ENCODE measurements around the gene DNM2.

The DNM2 gene

DNA sequence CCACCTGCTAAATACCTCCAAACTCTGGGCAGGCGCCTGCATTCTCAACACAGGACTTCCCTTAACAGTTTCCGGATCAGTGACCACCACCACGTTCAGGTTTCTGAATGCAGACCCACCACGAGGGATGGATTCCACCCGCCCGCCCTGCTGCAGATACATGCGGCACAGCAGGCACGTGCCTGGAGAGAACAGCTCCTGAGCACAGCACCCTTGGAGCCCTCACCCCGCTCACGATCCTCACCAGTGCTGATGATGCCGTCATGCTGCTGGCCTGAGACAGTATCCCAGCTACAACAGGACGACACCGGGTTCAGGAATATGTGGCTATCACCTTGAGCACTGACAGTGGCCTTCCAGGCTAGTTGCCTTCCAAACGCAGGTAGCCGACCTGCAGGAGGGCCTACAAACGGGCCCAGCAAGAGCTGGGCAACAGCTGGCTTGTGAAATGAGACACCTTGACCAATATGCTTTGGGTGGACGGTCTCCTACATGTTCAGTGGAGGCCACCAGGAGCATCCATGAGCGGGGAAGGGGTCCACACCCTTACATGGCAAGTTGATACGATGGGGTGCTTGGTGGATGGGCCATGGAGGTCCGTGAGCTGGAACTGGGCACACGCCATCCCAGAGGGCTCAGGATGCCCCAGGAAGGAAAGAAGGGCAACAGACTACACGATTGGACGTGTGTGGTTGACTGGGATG, 26.5 kb upstream of the DNM2 start:
- no peak for DNase-seq

DNA sequence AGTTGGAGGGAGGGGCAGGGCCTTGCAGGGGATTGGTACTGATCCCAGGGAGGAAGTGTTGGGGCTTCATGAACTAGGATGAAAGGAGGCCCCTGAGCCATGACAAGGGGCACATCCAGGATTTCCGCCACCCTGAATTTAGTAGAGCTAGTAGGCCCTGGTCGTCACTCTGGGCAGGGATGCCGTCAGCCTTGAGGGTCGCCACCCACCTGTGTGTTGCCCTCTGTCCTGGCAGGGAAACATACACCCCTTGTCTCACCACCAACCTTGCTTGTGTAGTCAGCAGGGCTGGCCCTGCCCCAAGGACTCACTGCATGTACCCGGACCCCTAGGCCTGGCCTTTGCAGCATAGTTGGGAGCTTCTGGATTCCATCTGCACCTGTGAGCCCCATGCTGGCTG, 26.0 kb upstream of the DNM2 start:
- DNase-seq: no peak

DNA sequence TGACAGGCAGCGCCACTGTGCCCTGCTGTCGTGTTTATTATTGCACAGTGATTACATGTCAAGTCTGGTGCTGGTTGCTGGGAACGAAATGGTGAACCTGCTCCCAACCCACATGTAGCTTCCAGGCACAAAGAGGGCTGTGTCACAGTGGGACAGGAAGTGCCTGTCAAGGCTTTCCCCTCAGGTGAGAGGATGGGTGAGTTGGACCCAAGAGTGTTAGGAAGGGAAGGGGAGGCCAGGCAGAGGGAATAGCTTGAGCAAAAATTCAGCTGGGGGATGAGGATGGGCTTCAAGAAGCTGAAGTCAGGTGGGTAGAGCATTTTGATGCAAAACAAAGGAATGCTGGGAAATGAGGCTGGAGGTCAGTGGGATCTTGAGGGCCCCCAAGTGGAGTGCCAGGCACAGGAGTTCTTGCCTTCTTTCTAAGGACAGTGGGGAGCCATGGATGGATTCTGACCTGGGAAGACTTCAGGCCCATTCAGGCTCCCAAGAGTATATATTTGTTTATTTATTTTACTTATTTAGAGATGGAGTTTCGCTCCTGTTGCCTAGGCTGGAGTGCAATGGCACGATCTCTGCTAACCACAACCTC, 25.1 kb upstream of the DNM2 start:
- DNase-seq: no peak

DNA sequence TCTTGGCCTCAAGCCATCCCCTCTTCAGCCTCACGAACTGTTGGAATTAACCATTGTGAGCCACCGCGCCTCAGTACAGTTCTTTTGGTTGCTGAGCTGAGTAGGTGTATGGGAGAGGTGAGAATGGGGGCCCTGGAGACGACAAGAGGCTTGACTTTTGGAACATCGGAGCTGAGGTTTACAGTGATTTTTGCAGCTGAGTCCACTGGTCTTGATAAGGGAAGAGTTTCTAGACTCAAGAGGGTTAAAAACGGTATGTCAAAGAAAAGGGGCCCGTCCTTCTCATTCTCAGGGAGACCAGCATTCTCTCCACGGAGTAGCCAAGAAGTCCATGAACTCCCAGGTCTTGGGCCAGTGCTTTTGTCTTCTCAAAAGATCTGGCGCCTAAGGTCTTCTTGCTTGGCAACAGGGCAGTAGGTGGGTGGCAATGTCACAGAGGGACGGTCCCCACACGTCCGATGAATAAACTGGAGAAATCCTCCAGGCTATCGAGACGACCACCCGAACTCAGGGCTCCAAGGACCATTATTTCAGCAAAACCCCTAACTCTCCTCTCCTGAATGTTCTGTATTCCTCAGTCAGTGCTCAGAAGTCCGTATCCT, 23.1 kb upstream of the DNM2 start:
- no peak for DNase-seq

DNA sequence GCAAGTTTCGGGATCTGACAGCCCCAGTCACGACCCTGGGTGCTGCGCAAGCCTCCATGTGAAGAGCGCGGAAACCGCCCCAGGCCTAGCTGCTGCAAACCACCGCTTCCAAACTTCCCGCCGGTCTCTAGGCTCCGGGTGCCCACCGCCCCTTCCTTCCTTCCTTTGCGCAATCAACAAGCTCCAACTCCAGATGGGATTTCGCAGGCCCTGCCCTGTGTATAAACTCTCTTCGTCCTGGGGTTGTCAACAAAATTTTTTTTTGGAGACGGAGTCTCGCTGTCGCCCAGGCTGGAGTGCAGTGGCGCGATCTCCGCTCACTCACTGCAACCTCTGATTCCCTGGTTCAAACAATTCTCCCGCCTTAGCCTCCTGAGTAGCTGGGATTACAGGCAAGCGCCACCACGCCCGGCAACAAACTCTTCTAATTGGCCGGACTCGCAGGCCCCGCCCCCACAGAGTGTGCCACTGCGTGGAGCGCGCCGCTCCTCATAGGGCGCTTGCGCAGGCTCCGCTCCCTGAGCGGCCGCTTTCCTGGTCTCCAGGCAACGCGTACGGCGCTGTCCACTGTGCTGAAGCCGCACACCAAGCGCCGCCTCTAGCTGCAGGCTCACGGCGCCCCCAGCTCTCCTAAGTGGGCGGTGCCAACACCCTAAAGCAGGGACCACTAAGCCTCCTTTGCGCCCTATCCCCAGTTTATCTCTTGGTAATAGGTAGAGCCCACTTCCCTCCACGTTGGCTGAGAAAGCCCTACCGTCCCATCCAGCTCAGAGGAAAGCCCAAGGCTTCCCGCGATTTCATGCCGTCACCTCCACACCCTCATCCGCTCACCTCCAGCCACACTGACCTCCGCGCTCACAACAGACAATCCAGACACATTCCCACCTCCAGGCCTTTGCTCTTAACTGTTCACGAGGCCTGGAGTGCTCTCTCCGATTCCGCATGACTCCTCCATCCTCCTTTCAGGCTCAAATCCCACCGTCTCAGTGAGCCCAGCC, 22.2 kb upstream of the DNM2 start:
- DNase-seq: peak; percentile 69 to 75

DNA sequence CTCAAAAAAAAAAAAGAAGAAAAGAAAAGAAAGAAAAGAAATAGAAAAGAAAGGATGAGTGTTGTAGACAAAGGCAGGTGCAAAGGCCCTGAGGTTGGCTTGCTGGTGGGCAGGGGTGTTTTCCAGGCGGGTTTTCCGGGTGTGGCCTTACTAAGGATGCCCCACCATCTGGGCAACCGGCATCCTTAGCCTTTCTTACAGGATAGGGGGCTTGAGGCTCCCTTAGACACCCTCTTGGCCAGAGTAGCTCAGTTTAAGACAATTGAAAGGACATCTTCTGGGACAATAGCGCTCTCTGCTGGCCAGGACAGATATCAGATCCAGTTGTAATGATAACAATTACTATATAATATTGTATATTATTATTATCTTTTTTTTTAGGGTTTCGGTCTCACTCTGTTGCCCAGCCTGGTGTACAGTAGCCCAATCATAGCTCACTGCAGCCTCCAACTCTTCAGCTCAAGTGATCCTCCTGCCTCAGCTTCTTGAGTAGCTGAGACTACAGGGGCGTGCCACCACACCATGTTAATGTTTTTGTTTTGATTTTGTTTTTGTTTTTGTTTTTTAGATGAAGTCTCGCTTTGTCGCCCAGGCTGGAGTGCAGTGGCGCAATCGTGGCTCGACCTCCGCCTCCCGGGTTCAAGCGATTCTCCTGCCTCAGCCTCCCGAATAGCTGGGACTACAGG, 18.1 kb upstream of the DNM2 start:
- DNase-seq: no peak

DNA sequence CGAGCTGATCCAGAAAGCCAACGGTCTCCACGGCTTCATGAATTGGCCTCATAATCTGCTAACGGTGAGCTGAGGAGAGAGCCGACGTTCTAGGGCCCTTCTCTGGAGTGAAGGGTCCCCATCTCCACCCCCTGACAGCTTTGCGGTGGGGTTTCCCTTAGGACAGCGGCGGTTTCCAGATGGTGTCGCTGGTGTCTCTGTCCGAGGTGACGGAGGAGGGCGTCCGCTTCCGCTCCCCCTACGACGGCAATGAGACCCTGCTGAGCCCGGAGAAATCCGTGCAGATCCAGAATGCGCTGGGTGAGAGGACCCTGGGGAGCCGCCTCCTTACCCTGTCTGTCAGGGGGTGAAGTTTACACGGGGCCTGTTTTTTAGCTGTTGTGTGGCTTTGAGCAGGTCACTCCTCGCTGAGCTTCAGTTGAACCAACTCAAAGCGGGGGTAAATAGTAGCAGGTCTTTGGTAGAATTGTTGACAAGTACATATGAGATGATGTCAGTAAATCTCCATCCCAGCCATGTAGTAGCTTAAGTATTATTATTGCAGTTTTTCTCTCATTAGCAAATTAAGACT, 15.8 kb upstream of the DNM2 start:
- DNase-seq: no peak

DNA sequence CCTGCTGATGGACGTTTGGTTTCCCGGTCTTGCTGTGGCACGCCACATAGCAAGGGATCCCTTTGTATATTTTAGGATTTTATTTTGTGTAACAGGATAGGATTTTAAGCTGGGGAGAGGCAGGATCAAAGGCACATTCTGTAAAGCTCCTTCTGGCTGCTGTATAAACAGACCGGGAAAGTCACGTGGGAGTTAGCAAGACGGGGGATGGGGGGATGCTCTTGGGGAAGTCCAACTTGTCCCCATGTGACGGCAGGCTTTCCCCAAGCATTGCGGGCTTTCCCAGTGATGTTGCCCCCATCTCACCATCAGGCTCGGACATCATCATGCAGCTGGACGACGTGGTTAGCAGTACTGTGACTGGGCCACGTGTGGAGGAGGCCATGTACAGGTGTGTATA, 10.9 kb upstream of the DNM2 start:
- no peak for DNase-seq

DNA sequence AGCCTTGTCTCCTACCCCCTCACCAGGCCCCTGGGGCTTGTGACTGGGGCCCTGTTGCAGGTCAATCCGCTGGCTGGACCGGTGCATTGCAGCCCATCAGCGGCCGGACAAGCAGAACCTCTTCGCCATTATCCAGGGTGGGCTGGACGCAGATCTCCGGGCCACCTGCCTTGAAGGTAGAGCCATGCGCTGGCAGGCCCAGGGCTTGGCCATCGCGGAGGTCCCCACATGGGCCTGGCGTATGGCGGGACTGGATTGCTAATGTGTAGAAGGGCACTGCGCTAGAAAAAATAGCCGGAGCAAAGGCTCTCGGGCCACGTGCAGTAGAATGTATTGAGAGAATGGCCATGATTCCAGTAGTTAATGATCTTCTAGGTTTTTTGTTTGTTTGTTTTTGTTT, 10.4 kb upstream of the DNM2 start:
- DNase-seq: no peak

DNA sequence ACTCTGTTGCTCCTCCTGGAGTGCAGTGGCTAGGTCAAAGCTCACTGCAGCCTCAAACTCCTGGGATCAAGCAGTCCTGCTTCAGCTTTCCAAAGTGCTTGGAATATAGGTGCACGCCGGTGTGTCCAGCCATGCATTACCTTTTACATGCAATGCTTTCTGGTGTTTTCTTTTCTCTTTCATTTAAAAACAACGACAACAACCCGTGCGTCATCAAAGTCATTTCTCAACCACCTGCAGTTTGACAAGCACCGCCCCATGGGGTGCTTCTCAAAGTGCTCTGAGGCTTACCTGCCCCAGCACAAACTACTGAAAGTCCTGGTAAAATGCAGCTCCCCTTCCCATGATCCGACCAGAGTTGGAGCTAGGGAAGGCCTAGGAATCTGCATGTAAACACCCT, 9.6 kb upstream of the DNM2 start:
- no peak for DNase-seq

DNA sequence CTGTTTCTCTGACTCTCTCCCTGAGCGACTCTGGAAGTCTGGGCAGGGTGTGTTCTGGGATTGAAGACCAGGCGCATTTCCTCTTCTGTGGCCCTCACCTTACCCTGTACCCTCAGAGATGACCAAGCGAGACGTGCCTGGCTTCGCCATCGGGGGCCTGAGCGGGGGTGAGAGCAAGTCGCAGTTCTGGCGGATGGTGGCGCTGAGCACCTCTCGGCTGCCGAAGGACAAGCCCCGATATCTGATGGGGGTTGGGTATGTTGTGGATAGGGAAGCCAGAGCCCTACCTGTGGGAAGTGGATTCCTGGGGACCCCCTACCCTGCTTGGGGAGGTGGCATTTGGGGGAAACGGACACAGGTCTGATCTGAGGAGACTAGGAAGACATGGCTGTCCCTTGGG, 5.8 kb upstream of the DNM2 start:
- DNase-seq: no peak

DNA sequence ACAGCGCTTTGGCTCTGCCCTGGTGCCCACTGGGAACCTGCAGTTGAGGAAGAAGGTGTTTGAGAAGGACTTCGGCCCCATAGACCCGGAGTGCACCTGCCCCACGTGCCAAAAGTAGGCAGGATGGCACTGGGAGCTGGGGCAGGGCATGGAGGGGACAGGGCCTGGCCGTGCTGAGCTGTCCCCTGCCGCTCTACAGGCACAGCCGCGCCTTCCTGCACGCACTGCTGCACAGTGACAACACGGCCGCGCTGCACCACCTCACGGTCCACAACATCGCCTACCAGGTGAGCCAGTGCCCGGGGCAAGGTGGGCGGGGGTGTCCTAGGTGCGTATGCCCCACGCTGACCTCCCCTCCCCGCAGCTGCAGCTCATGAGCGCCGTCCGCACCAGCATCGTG, 5.1 kb upstream of the DNM2 start:
- no peak for DNase-seq

DNA sequence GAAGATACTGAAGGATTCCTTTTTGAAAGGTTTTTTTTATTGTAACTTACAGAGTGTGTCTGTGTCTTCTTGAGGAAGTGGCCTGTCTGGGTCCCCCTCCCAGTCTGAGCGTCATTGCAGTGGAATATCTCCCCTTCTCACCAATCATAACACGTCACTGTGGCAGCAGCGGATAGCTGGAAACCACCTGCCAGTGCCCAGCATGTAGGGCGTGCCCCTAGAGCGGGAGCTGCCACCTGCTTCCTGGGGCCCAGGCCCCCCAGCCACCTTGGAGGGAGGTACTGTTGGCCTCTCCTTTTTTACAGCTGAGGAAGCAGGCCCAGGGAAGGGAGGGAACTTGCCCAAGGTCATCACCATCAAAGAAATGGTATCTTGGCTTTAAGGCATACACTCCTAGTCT, 4.6 kb upstream of the DNM2 start:
- DNase-seq: no peak

DNA sequence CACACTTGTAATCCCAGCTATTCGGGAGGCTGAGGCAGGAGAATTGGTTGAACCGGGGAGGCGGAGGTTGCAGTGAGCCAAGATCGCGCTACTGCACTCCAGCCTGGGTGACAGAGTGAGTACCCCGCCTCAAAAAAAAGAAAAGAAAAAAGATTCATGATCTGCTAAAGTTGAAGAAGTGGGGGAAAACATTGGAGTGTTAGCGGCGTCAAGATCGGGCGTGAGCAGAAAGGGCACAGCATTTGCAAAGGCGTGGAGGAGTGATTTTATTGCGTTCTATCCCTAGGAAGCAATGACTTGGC, 874 bp upstream of the DNM2 start:
- DNase-seq: no peak

DNA sequence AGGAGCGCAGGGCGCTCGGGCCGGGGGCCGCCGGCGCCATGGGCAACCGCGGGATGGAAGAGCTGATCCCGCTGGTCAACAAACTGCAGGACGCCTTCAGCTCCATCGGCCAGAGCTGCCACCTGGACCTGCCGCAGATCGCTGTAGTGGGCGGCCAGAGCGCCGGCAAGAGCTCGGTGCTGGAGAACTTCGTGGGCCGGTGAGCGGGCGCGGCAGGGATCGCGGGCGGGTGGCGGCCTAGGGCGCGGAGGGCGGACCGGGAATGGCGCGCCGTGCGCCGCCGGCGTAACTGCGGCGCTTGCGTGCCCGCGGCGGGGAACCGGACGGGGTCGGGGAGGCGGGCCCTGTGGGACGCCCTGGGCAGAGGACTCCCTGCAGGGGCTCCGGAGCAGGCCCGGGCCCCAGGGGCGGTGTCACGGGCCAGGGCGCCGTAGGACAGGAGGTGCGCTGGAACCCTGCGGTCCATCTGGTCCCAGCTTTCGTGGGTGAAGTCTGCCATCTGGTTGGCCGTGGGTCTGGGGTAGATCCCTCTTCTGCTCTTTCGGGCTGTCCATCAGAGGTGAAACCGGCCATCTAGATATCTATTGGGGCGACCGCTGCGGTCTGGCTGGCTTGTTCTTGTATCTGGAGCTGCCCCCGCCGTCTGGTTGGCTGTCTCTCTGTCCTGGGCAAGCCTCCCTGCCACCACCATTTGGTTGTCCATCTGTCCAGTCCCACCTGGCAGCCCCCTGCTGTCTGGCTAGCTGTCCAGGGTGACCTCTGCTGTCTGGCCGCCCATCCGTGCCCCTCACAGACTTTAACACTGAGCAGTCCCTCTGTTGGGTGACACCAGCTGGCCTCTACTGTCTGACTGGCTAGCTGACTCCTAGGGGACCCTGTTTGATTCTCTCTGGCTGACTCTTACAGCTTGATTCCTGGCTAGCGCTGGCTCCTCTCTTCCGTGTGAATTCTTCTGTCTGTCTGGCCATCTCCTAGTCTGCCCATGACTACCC, 622 bp downstream of the DNM2 start:
- peak; percentile 31 to 37 for DNase-seq

DNA sequence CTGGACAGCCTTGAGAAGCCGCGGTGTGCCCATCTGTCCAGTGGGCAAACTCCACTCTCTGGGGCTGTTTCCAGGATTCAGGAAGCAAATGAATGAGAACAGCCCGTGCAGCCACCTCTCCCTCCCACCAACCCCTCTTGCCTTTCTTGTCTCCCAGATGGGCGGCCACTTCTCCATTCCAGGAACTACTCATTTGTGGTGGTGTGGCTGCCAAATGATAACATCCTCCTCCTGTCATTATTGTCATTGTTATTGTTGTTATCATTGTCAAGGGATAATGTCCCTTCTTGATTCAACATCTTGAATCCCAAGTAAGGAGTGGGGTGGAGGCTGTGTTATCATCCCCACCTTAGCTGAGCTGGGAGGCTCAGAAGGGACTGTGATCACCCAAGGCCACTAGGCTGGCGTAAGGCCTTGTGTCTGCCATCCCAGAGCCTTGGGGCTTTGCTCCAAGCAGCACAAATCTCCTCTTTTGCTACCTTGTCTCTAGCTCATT, 1.6 kb downstream of the DNM2 start:
- no peak for DNase-seq

DNA sequence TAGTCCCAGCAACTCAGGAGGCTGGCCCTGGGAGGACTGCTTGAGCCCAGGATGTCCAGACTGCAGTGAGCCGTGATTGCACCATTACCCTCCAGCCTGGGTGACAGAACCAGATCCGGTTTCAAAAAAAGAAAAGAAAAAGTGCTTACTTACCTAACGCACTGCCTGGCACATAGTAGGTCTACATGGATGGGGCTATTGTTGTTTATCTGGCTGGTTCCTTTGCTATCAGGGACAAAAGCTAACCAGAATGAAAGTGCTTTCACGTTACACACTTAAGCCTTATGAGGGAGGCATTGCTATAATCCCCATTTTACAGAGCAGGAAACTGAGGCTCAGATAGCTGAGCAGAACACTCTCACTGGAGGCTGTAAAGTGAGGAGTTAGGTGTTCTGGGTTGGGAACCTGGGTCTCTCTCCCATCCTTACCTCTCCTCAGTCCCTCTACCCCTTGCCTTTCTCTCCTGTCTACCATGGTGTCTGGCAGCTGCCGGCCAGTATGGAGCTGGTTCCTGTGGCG, 2.8 kb downstream of the DNM2 start:
- DNase-seq: no peak

DNA sequence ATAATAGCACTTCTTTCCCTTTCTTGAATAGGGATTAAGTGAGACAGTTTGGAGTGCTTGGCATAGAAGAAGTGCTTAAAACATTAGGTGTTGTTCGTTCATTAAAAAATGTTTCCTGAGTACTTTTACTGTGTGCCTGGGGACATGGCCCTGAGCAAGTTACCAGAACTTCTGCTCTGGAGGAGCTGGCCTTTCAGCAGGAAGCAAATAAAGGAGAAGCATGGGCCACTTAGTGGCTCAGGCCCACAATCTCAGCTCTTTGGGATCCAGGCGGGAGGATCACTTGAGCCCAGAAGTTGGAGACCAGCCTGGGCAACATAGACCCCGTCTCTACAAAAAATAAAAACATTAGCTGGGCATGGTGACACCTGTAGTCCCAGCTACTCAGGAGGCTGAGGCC, 5.7 kb downstream of the DNM2 start:
- DNase-seq: no peak

DNA sequence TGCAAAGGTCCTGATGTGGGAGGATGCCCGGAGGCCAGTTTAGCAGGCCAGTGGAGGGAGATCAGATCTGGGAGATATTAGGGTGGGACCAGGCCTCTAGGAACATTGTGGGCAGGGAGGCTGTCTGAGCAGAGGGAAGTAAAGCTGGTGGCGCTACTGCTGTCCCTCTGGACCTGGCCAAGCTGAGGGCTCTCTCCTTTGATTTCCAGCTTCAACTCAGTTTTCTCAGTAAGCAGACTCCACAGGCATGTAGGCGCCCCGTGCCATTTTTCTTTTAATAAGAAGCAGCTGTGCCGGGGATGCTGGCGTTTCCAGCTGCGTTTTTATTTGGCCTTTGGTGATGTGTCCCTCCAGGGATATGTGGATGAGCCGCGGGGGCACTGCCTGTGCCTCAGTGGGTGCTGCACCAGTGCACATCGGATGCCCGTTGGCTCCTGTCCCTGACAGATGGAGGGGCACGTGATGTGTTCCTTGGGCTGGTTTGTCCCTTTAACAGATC, 6.7 kb downstream of the DNM2 start:
- DNase-seq: no peak

DNA sequence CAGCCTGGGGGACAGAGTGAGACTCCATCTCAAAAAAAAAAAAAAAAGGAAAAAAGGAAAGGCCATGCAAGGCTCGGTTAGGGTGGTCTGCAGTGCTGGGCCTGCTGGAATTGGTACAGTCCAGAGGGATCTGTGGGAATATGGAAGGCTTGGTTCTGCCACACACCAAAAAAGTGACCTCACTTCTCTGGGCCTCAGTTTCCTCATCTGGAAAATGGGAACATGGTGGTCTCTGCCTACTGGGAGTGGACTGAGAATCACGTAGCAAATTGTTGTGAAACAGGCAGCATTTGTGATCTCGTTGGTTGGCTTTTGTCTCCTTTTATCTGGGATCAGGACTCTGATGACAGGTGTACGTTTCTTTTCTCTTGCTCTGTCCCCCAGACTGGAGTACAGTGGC, 7.5 kb downstream of the DNM2 start:
- no peak for DNase-seq

DNA sequence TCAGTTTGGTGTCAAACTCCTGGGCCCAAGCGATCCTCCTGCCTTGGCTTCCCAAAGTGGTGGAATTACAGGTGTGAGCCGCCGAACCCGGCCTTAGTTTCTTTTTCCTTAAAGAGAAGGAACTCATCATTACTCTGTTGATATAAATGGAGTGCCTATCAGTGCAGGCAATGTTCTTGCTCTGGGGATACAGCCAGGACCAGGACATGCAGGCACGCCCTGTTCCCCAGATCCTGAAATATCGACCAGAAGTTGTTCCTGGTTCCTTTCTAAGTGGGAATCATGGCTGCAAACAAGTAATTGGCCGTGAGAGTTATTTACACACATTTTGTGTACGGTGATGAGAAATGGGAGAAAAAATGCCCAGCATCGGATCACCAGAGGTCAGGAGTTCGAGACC, 8.4 kb downstream of the DNM2 start:
- DNase-seq: no peak
